ENCODE measurements around the gene WDPCP.

DNA sequence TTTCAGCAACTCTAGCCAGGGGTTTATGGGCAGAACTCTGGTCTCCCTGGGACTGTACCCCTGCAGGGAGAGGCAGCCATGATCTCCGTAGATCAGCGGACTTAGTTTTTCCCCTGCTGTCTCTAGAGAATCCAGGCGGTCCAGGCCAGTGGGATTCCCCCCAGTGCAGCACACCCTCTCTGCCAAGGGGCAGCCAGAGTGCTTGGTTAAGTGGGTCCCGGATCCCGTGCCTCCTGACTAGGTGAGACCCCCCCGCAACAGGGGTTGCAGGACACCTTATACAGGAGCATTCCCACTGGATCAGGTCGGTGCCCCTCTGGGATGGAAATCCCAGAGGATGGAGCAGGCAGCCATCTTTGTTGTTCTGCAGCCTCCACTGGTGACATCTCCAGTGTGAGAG, 33.0 kb downstream of the WDPCP start:
- TF ChIP-seq, protein P1, sequence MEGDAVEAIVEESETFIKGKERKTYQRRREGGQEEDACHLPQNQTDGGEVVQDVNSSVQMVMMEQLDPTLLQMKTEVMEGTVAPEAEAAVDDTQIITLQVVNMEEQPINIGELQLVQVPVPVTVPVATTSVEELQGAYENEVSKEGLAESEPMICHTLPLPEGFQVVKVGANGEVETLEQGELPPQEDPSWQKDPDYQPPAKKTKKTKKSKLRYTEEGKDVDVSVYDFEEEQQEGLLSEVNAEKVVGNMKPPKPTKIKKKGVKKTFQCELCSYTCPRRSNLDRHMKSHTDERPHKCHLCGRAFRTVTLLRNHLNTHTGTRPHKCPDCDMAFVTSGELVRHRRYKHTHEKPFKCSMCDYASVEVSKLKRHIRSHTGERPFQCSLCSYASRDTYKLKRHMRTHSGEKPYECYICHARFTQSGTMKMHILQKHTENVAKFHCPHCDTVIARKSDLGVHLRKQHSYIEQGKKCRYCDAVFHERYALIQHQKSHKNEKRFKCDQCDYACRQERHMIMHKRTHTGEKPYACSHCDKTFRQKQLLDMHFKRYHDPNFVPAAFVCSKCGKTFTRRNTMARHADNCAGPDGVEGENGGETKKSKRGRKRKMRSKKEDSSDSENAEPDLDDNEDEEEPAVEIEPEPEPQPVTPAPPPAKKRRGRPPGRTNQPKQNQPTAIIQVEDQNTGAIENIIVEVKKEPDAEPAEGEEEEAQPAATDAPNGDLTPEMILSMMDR (conservative IDR thresholded peaks at IDR 0.05 in 1 of 2, IDR thresholded peaks at IDR 0.05 in 1 of 2; ENCODE audit: extremely low read depth in 1 of 2, insufficient read depth in 1 of 2, low read depth in 1 of 2, low read length in 2 of 2): no peak
- no peak for TF ChIP-seq EZH2 (IDR thresholded peaks at IDR 0.05; ENCODE audit: borderline replicate concordance, low read length)

Data from mammary epithelial cell (primary cell).